Lung (tissue), 12 donors: ENCODE measurements around the gene CELSR1. TPM values are rescaled to one million over a fixed set of nuclear protein-coding genes. Genes with fewer than 3 reads are reported as not detected.

Source experiments
- ATAC-seq: fragments of 200-7000 bp; cut with Tn5 transposase; one replicate; pipeline ENCODE4 v1.9.1; 2020; ENCODE audit warnings: moderate number of reproducible peaks; ENCODE audit not compliant: insufficient read depth, low FRiP score
- DNase-seq, 3 donors: peaks; one replicate each; pipeline ENCODE4 v3.0.0-alpha.2; 2013 to 2017
- H3K27ac ChIP-seq, 2 donors: one replicate each; pipeline ENCODE4 v1.5.1; 2013; ENCODE audit warnings: mild to moderate bottlenecking in 2 of 2, moderate library complexity in 2 of 2, control low read depth in 1 of 2, inconsistent platforms in 1 of 2, low read depth in 1 of 2, low read length in 1 of 2
- H3K27me3 ChIP-seq, 3 donors: one replicate each; pipeline ENCODE4 v1.5.1; 2013; ENCODE audit warnings: low read length in 2 of 3; ENCODE audit not compliant: control insufficient read depth in 3 of 3, insufficient read depth in 3 of 3
- H3K36me3 ChIP-seq, 4 donors: one replicate each; pipeline ENCODE4 v1.5.1; 2013; ENCODE audit warnings: low read length in 4 of 4, mild to moderate bottlenecking in 1 of 4, moderate library complexity in 1 of 4; ENCODE audit not compliant: control insufficient read depth in 4 of 4, insufficient read depth in 4 of 4
- H3K4me1 ChIP-seq, 5 donors: one replicate each; pipeline ENCODE4 v1.5.1; 2013; ENCODE audit warnings: low read length in 5 of 5, mild to moderate bottlenecking in 2 of 5, moderate library complexity in 1 of 5; ENCODE audit not compliant: control insufficient read depth in 5 of 5, insufficient read depth in 5 of 5
- H3K4me3 ChIP-seq: one replicate; pipeline ENCODE4 v1.5.1; 2013; ENCODE audit warnings: mild to moderate bottlenecking, control low read depth, moderate library complexity
- H3K9ac ChIP-seq, 2 donors: one replicate each; pipeline ENCODE4 v1.5.1; 2013; ENCODE audit warnings: low read length in 2 of 2, control low read depth in 1 of 2; ENCODE audit not compliant: insufficient read depth in 1 of 2
- H3K9me3 ChIP-seq, 4 donors: one replicate each; pipeline ENCODE4 v1.5.1; 2013; ENCODE audit warnings: low read length in 3 of 4, mild to moderate bottlenecking in 1 of 4, moderate library complexity in 1 of 4; ENCODE audit not compliant: control insufficient read depth in 4 of 4, insufficient read depth in 3 of 4
- CTCF ChIP-seq: IDR thresholded peaks from 2 replicates; pipeline ENCODE4 v1.5.1; 2012; ENCODE audit warnings: mild to moderate bottlenecking; ENCODE audit errors: control extremely low read depth, extremely low read depth
- WGBS, 2 donors: extraction: QIAGEN DNeasy Blood & Tissue Kit; methylation state at CpG; one replicate each; pipeline ENCODE4 v1.1.7; 2013; 5-methylcytosine and 5-hydroxymethylcytosine counted together
- polyA plus RNA-seq, 2 donors: library from polyadenylated mRNA; stranded (reverse); fragments of 200-250 nt; gene quantifications; one replicate each; pipeline ENCODE4 v1.2.1, GENCODE V29; 2013
- total RNA-seq, 2 donors: library from RNA; depleted of rRNA in 1 of 2; stranded (reverse); fragments of >200 nt in 1 of 2; gene quantifications; one replicate each; pipeline ENCODE4 v1.2.1, GENCODE V29; 2014 to 2021
- donor health status: control.
- donor health status: control.
- donor health status: Bipolar disorder and iron deficiency.
- donor health status: healthy.
- donor health status: DM: yes; HTN: yes; CAD: no.

The CELSR1 gene
- total and polyA plus RNA-seq, 4 donors: 14.0 to 65.9 (median 32.7) TPM

DNA sequence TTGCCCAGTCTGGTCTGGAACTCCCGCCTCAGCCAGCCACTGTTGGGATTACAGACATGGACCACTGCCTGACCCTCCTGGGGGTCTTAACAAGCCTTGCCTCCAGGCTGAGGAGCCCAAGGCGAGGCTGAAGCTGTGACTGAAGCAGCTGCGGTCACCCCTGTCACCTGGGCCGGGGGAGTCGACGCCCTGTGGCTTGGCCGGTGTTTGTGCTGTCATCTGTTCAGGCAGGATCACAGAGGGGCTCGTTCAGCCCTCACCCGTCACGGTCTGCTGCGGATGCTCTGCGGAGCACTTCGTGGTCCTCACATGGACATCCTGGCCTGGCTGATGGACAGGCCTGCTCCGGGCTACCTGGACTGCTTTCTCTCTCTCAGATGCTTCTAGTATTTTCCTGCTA lies 178.1 kb downstream of the CELSR1 start:
- no peak overlapping the region for H3K27ac ChIP-seq
- TF ChIP-seq CTCF: no peak
- H3K36me3 ChIP-seq: peaks cover 0 to 47% (median 15%) of the 10 kb centered on the region in 4 donors
- H3K9me3 ChIP-seq: peaks cover 0 to 3% (median 1%) of the 10 kb centered on the region in 4 donors
- ATAC-seq (no peak), DNase-seq (no peak)
- H3K4me3 ChIP-seq: no peak overlapping the region
- no peaks in the 10 kb centered on the region for H3K4me1 ChIP-seq
- WGBS, 2 donors: 91 to 92% methylated on average over 14 of the region's 14 CpGs
- no peaks in the 10 kb centered on the region for H3K27me3 ChIP-seq
- H3K9ac ChIP-seq: no peak overlapping the region

- DNase-seq (no peak), ATAC-seq (no peak)
- Histone ChIP-seq H3K27me3 (no peaks in the 10 kb centered on the region), H3K36me3 (peaks cover 0 to 52% (median 18%) of the 10 kb centered on the region in 4 donors), H3K9me3 (peaks cover 0 to 3% (median 1%) of the 10 kb centered on the region in 4 donors), H3K9ac (no peak overlapping the region), H3K27ac (no peak overlapping the region), H3K4me3 (no peak overlapping the region), H3K4me1 (peaks cover 0 to 3% (median 0%) of the 10 kb centered on the region in 5 donors)
- WGBS, 2 donors: 94 to 96% methylated on average over 6 of the region's 6 CpGs
- no peak for TF ChIP-seq CTCF
Measured at GRCh38 chr22:46358766-46359165, 178.7 kb downstream of the CELSR1 start.

GRCh38 chr22:46357711-46358520 lies 179.5 kb downstream of the CELSR1 start:
- Histone ChIP-seq H3K27me3 (no peaks in the 10 kb centered on the region), H3K4me1 (peaks cover 0 to 3% (median 0%) of the 10 kb centered on the region in 5 donors), H3K36me3 (peaks cover 0 to 53% (median 23%) of the 10 kb centered on the region in 4 donors), H3K9ac (no peak overlapping the region), H3K9me3 (peaks cover 0 to 3% (median 1%) of the 10 kb centered on the region in 4 donors), H3K4me3 (no peak overlapping the region), H3K27ac (no peak overlapping the region)
- DNase-seq (no peak), ATAC-seq (no peak)
- no peak for TF ChIP-seq CTCF
- WGBS, 2 donors: 77 to 86% methylated on average over 19 of the region's 19 CpGs
